SU-DHL-6 (cell line): Measurements from ENCODE around the gene BRSK2.

Experiments
- H2AFZ ChIP-seq: fragments of 200-600 bp; sonication (generic); 2 replicates; pipeline ENCODE4 v1.6.1; 2014; ENCODE audit warnings: low read depth, mild to moderate bottlenecking, moderate library complexity, mixed read lengths, antibody characterized with exemption, low read length; ENCODE audit not compliant: severe bottlenecking
- H3F3A ChIP-seq: fragments of 200-600 bp; shearing (Covaris generic); 2 replicates; pipeline ENCODE4 v1.6.0; 2016; ENCODE audit warnings: antibody characterized with exemption, mild to moderate bottlenecking; ENCODE audit not compliant: insufficient read depth
- H3K27ac ChIP-seq: fragments of 200-600 bp; sonication (generic); 2 replicates; pipeline ENCODE4 v1.5.1; 2016; ENCODE audit warnings: low read depth, mild to moderate bottlenecking, low read length, moderate library complexity, mixed read lengths
- H3K27me3 ChIP-seq: fragments of 200-600 bp; sonication (generic), shearing (Covaris generic); 2 replicates; pipeline ENCODE4 v1.6.0; 2014; ENCODE audit warnings: mild to moderate bottlenecking, low read length
- H3K36me3 ChIP-seq: fragments of 200-600 bp; sonication (generic); 2 replicates; pipeline ENCODE4 v1.6.1; 2014; ENCODE audit warnings: mild to moderate bottlenecking, low read length, mixed read lengths
- H3K4me2 ChIP-seq: fragments of 300-600, 200-600 bp; shearing (Covaris generic), sonication (generic); 2 replicates; pipeline ENCODE4 v1.6.0; 2014; ENCODE audit warnings: low read length, low read depth, mild to moderate bottlenecking; ENCODE audit not compliant: poor library complexity, severe bottlenecking
- H3K4me3 ChIP-seq: fragments of 200-600 bp; sonication (generic); 2 replicates; pipeline ENCODE4 v1.5.1; 2014; ENCODE audit warnings: antibody characterized with exemption, low read length, mild to moderate bottlenecking, mixed read lengths; ENCODE audit not compliant: insufficient read depth, poor library complexity, severe bottlenecking
- H3K79me2 ChIP-seq: fragments of 200-600 bp; sonication (generic); 2 replicates; pipeline ENCODE4 v1.6.1; 2014; ENCODE audit warnings: mild to moderate bottlenecking, low read length, moderate library complexity; ENCODE audit not compliant: insufficient read depth
- H3K9ac ChIP-seq: fragments of 200-600 bp; sonication (generic); 2 replicates; pipeline ENCODE4 v1.7.0; 2014; ENCODE audit warnings: mild to moderate bottlenecking, low read length
- H3K9me2 ChIP-seq: fragments of 200-600 bp; sonication (generic); replicated peaks from 2 replicates; pipeline ENCODE4 v1.6.1; 2014; ENCODE audit warnings: low read length; ENCODE audit not compliant: insufficient read depth
- H3K9me3 ChIP-seq: fragments of 200-600 bp; sonication (generic); 2 replicates; pipeline ENCODE4 v1.6.1; 2014; ENCODE audit warnings: low read length, mixed read lengths; ENCODE audit not compliant: insufficient read depth
- H4K20me1 ChIP-seq: fragments of 200-600 bp; sonication (generic); 2 replicates; pipeline ENCODE4 v1.6.1; 2014; ENCODE audit warnings: low read depth, mild to moderate bottlenecking, antibody characterized with exemption, low read length, moderate library complexity, mixed read lengths
- EZH2phosphoT487 ChIP-seq: fragments of 200-600 bp; sonication (generic), shearing (Covaris generic); conservative IDR thresholded peaks from 2 replicates; pipeline ENCODE4 v1.6.1; 2018; ENCODE audit warnings: mild to moderate bottlenecking, antibody characterized with exemption, low read length, moderate library complexity, mixed read lengths
- TF ChIP-seq, protein P1 (sequence below): fragments of 200-600 bp; sonication (generic); IDR thresholded peaks from one replicate; pipeline ENCODE4 v1.5.1; 2017; ENCODE audit warnings: antibody characterized with exemption, mild to moderate bottlenecking, low read length, moderate library complexity; ENCODE audit not compliant: insufficient read depth, poor library complexity, severe bottlenecking

The BRSK2 gene

DNA sequence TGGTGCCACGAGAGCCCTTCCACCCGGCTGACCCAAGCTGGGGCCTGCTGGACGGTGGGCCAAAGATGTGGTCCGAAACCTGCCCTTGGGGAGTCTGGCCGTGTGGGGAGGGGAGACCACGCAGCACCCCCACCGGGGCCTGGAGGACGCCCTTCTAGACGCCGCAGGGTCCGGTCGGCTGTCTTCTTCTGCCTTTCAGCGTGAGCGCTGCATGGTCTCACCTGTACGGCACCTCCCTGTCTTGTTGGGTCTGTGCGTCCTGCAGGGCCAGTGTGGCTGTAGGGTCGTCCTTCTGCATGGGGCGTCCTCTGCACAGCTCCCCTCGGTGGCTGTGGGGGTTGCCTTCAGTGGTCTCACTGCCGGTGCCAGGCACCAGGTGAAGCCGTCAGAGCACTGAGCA, 2.8 kb downstream of the BRSK2 start:
- Histone ChIP-seq H3K9ac (no peak overlapping the region), H3K4me2 (no peak overlapping the region), H3K9me2 (no peaks in the 10 kb centered on the region), H3K4me3 (no peak overlapping the region), H3K27ac (no peak overlapping the region), H2AFZ (no peak overlapping the region), H3K79me2 (no peaks in the 10 kb centered on the region), H3F3A (no peaks in the 10 kb centered on the region), H3K27me3 (no peaks in the 10 kb centered on the region), H3K36me3 (no peaks in the 10 kb centered on the region), H3K9me3 (no peaks in the 10 kb centered on the region), H4K20me1 (no peaks in the 10 kb centered on the region)
- TF ChIP-seq, protein P1, sequence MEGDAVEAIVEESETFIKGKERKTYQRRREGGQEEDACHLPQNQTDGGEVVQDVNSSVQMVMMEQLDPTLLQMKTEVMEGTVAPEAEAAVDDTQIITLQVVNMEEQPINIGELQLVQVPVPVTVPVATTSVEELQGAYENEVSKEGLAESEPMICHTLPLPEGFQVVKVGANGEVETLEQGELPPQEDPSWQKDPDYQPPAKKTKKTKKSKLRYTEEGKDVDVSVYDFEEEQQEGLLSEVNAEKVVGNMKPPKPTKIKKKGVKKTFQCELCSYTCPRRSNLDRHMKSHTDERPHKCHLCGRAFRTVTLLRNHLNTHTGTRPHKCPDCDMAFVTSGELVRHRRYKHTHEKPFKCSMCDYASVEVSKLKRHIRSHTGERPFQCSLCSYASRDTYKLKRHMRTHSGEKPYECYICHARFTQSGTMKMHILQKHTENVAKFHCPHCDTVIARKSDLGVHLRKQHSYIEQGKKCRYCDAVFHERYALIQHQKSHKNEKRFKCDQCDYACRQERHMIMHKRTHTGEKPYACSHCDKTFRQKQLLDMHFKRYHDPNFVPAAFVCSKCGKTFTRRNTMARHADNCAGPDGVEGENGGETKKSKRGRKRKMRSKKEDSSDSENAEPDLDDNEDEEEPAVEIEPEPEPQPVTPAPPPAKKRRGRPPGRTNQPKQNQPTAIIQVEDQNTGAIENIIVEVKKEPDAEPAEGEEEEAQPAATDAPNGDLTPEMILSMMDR = no peak
- no peak for TF ChIP-seq EZH2phosphoT487

DNA sequence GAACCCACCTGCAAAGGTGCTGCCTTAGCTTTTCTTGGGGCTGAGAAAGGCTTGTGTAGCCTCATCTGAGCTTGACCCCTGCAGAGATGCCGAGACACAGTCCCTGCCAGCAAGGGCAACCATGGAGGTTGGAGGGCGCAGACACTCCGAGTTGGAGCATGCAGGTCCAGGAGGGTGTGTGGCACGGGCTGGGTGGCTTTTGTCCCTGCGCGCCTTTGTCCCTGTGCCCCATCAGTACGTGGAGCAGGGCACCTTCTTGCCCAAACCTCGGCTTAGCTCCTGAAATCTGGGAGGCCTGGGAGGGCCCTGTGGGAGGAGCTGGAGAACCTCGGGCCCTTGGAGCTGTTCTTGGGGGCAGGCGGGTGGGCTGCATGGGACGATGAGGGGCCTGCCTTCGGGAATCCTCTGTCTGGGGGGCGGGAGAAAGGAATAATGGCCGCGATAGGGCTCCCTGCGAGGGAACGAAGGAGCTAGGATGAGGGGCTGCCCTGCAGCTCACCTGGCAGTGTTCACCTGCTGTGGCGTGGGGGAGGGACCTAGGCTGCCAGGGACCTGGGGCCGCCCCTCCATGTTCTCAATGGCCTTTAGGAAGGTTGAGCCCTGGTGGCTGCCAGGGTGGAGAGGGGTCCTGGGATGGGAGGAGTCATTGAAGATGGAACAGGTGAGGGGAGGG, 3.4 kb downstream of the BRSK2 start:
- H4K20me1 ChIP-seq = no peaks in the 10 kb centered on the region
- TF ChIP-seq, protein P1 = no peak
- no peak for TF ChIP-seq EZH2phosphoT487
- H3K27ac ChIP-seq = no peak overlapping the region
- no peaks in the 10 kb centered on the region for H3K27me3 ChIP-seq
- H3K9ac ChIP-seq = no peak overlapping the region
- H3K9me3 ChIP-seq = no peaks in the 10 kb centered on the region
- H3F3A ChIP-seq = no peaks in the 10 kb centered on the region
- no peaks in the 10 kb centered on the region for H3K79me2 ChIP-seq
- H3K4me3 ChIP-seq = no peak overlapping the region
- no peak overlapping the region for H2AFZ ChIP-seq
- H3K36me3 ChIP-seq = no peaks in the 10 kb centered on the region
- no peaks in the 10 kb centered on the region for H3K9me2 ChIP-seq
- no peak overlapping the region for H3K4me2 ChIP-seq

DNA sequence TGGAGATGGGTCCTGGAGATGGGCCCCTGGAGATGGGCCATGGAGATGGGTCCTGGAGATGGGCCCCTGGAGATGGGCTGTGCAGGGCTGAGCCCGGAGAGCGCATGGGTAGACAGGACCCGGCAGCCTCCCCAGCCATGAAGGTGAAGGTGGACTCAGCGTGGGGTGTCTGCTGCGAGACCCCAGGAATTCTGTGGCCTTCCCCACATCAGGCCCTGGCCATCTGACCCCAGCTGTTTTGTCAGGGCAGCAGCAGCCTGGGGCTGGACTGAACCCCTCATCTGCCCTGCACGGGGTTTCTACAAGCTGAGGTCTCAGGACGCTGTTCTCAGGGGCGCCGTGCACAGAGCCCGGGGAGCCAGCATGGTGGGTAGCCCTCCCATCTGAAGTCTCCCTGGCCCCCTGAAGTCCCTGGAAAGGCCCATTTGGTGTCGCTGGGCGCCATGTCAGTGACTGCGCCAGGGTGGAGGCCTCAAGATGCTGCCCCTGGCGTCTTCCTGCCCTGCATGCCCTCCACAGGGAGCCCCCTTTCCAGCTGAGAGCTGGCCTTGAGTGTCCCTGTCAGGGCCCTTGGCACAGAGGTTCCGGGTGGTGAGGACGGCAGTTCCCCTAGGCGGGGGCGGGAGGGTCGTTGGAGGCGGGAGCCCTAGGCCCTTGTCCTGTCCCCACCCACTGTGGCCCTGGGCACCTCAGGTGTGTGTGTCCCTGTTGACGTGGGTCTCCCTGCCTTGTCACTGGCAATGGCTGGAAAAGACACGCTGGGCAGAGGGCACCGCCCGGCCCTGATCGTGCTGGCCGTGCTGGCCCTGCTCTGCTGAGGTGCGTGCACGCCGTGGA, 5.4 kb downstream of the BRSK2 start:
- no peaks in the 10 kb centered on the region for H3K79me2 ChIP-seq
- no peak overlapping the region for H3K9ac ChIP-seq
- H3K9me3 ChIP-seq = no peaks in the 10 kb centered on the region
- no peak overlapping the region for H3K4me3 ChIP-seq
- no peak overlapping the region for H2AFZ ChIP-seq
- no peak overlapping the region for H3K27ac ChIP-seq
- no peaks in the 10 kb centered on the region for H3K27me3 ChIP-seq
- H3K9me2 ChIP-seq = no peaks in the 10 kb centered on the region
- H3F3A ChIP-seq = no peaks in the 10 kb centered on the region
- H3K36me3 ChIP-seq = no peaks in the 10 kb centered on the region
- H3K4me2 ChIP-seq = no peak overlapping the region
- no peak for TF ChIP-seq EZH2phosphoT487
- TF ChIP-seq, protein P1 = no peak
- no peaks in the 10 kb centered on the region for H4K20me1 ChIP-seq
